Esophagus squamous epithelium (tissue), 4 donors: ENCODE measurements around the gene CD2.

ENCODE experiments used
- POLR2A ChIP-seq, 4 donors: fragments of 450-650 bp; IDR thresholded peaks; one replicate each; pipeline ENCODE4 v1.6.1; 2017; ENCODE audit warnings: antibody characterized with exemption in 4 of 4, mild to moderate bottlenecking in 4 of 4, moderate library complexity in 3 of 4
- TF ChIP-seq, protein P1 (sequence below), 6 experiments: fragments of 450-650 bp in 4 of 6; fragments of 200-600 bp in 2 of 6; sonication (generic) in 2 of 6; IDR thresholded peaks; one replicate each; pipeline ENCODE4 v1.5.1; 2016 to 2019; ENCODE audit warnings: antibody characterized with exemption in 6 of 6, mild to moderate bottlenecking in 4 of 6, moderate library complexity in 4 of 6

DNA sequence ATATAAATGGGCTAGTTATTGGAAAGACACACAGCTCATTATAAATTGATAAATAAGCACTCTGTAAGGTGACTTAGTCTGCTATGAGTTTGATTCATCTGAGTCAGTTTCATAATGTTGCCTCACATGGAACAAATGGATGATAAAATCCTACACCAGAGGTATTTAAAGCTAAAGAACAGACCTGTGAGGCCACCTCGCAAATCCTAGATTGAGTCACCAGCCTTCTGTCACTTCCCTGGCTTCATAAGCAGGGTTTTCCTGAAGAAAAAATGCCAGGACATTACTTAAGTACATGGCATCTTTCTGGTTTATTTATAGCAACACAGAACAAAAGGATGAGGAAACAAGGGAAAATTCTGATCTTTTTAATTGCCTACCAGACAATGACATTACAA lies 18.4 kb downstream of the CD2 start:
- TF ChIP-seq, protein P1, sequence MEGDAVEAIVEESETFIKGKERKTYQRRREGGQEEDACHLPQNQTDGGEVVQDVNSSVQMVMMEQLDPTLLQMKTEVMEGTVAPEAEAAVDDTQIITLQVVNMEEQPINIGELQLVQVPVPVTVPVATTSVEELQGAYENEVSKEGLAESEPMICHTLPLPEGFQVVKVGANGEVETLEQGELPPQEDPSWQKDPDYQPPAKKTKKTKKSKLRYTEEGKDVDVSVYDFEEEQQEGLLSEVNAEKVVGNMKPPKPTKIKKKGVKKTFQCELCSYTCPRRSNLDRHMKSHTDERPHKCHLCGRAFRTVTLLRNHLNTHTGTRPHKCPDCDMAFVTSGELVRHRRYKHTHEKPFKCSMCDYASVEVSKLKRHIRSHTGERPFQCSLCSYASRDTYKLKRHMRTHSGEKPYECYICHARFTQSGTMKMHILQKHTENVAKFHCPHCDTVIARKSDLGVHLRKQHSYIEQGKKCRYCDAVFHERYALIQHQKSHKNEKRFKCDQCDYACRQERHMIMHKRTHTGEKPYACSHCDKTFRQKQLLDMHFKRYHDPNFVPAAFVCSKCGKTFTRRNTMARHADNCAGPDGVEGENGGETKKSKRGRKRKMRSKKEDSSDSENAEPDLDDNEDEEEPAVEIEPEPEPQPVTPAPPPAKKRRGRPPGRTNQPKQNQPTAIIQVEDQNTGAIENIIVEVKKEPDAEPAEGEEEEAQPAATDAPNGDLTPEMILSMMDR (IDR thresholded peaks at IDR 0.05), result no peak
- no peak for TF ChIP-seq POLR2A (IDR thresholded peaks at IDR 0.05)
